VCaP (cell line): ENCODE measurements around the gene CCR7.

ENCODE experiments used
- H3K27ac ChIP-seq: fragments of 450-650 bp; 2 replicates; pipeline ENCODE4 v1.5.1; 2017
- TF ChIP-seq, protein P1 (sequence below): fragments of 450-650 bp; conservative IDR thresholded peaks from 2 replicates; pipeline ENCODE4 v1.5.1; 2017; ENCODE audit warnings: mild to moderate bottlenecking, moderate library complexity

The CCR7 gene

DNA sequence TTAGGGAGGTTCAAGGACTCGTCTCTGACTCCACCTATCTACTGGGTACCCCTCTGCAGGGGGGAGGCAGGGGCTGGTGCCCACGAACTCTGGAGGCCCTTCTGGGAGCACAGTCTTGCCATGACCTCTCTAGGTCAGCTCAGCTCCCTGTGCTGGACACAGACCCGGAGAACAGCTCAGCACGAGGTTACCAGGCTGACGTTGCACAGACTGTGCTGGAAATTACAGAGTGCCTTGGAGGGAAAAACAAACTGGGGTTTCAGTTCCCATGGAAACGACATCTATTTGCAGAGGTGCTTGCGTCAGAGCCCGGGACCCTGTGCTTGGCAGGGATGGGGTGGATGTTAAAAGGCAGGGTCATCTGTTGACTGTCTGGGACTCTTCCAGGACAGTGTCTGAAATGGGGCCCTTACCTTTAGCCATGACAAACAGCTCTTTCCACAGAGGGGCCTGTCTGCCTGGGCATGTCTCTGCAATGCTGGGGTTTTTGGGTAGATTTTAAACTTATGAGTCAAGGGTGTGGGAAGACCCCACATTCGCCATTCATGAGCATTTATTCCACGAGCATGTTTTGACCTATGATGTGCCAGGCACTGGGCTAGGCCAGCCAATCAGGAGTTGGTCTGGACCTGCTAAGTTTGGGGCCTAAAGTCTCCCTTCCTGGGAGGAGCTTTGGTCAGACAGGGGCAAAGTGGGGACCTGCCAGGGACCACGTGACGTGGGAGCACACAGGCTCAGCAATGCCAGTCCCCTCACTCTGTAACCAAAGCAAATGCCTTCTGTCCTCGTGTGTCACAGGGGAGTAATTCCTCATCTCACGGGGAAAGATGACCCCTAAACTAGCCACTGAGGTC lies 22.5 kb downstream of the CCR7 start:
- no peak overlapping the region for H3K27ac ChIP-seq
- TF ChIP-seq, protein P1, sequence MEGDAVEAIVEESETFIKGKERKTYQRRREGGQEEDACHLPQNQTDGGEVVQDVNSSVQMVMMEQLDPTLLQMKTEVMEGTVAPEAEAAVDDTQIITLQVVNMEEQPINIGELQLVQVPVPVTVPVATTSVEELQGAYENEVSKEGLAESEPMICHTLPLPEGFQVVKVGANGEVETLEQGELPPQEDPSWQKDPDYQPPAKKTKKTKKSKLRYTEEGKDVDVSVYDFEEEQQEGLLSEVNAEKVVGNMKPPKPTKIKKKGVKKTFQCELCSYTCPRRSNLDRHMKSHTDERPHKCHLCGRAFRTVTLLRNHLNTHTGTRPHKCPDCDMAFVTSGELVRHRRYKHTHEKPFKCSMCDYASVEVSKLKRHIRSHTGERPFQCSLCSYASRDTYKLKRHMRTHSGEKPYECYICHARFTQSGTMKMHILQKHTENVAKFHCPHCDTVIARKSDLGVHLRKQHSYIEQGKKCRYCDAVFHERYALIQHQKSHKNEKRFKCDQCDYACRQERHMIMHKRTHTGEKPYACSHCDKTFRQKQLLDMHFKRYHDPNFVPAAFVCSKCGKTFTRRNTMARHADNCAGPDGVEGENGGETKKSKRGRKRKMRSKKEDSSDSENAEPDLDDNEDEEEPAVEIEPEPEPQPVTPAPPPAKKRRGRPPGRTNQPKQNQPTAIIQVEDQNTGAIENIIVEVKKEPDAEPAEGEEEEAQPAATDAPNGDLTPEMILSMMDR: no peak

DNA sequence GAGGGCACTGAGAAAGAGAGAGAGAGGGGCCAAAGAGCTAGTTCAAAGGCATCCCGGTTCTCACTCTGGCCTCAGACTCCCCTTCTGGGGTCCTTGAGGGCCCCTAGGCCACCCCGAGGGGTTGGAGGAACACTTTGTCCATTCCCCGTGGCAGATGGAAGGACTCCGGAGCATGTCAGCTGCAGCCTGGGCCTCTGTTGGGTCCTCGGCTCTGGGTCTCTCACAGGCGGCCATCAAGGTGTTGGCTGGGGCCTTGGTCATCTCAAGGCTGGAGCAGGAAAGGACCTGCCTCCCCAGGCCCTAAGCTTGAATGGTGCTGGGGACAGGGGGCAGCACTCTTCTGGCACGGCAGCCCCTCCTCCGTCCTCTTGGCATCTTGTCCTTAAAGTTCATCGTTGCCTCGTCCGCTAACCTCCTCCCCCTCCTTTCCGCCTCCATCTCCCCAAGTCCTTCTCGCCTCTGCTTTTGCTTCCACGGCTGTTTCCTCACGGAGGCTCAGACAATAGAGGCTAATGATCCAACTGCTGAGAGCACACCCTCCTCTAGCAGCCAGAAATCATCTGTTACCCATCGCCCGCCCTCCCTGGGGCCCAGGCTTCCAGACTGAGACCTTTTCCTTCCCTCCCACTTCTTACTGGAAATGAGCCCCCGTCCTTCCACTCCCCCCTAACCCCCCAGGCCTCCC lies 23.3 kb downstream of the CCR7 start:
- H3K27ac ChIP-seq: no peak overlapping the region

DNA sequence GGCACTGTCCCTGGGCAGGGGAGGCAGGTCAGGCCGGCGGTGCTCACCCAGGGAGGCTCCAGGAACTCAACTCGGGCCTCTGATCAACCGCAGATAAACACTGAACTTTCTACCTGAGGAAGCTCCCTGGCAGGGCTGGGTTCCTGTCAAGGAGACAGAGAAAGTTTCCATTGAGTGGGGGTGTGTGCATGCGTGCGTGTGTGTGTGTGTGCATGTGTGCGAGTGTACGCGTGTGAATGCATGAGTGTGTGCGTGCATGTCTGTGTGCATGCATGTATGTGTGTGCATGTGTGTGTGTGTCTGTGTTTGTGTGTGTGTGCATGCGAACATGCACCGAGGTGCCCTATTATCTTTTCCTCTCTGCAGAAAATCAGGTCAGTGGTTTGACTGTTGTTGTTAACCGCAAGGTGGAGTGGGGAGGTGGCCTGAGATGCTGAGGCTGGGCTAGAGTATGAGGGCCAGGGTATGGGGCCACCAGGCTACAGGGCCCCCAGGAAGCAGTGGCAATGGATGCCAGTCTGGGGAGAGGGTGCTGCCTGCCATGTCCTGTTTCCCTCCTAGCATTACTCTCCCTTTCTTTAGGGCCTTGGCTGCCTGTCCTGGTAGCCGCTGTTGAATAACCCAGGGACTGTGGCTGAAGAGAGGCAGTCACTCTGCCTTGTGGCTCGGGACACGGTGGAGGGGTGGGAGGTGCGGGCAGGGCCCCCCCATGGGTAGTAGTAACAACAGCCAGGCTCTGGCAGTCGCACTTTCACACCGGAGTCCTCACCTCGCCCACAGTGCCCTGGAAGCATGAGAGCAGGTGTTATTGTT lies 24.0 kb downstream of the CCR7 start:
- TF ChIP-seq, protein P1: no peak
- no peak overlapping the region for H3K27ac ChIP-seq

More for the DNA sequence above, 23.3 kb downstream of the CCR7 start:
- TF ChIP-seq, protein P1: no peak

DNA sequence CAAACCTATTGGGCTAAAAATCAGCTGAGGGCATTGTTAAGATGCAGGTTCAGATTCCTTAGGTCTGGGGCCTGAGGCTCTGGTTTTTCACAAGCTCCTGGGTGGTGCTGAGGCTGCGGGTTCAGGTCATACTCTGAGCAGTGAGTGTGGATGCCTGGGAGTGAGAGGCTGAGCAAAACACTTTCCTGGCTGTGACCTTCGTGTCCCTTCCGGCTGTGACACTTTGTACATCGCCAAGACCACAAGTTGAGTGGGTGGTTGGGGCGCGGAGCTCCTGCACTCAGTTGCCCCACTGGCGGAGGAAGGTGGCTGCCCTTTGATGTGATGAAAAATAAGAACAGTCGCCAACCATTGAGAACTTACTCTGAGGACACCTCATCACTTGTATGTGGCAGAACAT lies 24.8 kb downstream of the CCR7 start:
- H3K27ac ChIP-seq: no peak overlapping the region
- TF ChIP-seq, protein P1: no peak

DNA sequence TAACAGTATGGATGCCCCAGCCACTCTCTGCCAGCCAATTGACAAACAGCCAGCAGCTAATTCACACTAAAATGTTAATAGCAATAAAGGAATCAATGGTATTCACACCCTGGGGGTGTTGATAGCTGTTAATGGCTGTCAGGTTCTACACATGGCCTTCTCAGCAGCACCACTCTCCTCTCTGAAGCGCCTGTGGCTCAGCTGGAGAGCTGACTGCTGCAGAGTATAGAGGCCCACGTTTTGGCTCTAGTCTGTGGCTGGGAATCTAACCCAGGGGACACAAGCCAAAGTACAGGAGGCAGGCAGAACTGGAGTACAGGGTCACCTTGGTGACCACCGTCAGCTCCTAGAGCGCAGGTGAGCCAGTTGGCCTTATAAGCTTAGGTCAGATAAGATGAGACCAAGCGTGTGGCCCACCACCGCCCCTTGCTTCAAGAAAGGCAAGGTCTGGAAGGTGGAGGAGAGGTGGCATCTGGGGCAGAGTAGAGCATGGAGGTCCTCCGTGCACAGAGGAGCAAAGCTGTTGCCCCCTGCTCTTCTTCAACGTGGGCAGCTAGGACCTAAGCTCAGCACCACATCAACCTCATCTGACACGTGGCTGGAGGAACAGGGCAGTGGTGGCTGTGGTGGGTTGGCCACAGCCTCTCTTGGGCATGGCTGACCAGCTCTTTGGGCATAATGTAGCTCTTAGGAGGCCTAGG lies 25.4 kb downstream of the CCR7 start:
- TF ChIP-seq, protein P1: no peak
- no peak overlapping the region for H3K27ac ChIP-seq

DNA sequence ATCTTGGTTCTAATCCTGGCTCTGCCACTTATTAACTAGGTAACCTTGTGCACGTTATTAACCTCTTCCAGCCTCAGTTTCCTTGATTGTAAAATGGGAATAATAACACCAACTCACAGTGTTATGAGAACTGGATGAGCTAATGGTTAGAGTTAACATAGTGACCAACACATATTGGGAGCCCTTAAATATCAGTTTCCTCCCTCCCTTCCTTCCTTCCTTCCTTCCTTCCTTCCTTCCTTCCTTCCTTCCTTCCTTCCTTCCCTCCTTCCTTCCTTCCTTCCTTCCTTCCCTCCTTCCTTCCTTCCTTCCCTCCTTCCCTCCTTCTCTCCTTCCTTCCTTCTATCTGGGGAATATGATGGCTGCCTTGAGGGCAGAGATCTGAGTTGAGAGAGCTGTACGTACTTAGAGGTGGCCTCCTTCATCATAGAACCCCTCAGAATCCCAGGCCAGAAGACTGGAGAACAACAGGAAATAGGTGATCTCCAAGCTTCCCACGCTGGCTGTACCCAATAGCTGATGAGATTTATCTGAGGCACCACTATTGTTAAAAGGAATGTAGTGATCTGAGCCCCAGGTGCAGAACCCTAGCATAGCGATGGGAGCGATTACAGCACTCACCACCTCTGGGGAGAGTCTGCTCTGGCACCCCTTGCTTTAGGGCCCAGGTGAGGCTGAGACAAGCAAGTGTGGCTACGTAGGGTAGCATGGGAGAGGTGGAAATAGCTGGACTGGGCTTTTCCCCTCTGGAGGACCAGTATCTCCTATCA lies 26.2 kb downstream of the CCR7 start:
- TF ChIP-seq, protein P1: no peak
- no peak overlapping the region for H3K27ac ChIP-seq
